Activated CD8-positive, alpha-beta memory T cell treated with anti-CD3 and anti-CD28 coated beads, Interleukin-2, amount 10 ng/mL, durations not matched to agents 7 days and 5 days (primary cell): ENCODE measurements around the gene CTNNAL1. TPM values are rescaled to one million over a fixed set of nuclear protein-coding genes. Genes with fewer than 3 reads are reported as not detected.
A peak's percentile ranks its signal among the peaks of the same experiment; 100 is the strongest.

Experiments
- ATAC-seq: fragments of 150-1000 bp; cut with Tn5 transposase; one replicate; pipeline ENCODE4 v1.10.0; 2021; ENCODE audit warnings: moderate library complexity
- CTCF ChIA-PET: fragments of 350-600 bp; sonication (Branson Sonifier 250); formaldehyde crosslinking; loops from one replicate; lab custom pipeline; 2021; ENCODE audit warnings: antibody characterized with exemption; lab: Charles Lee
- DNase-seq: peaks from one replicate; pipeline ENCODE4 v3.0.0-alpha.2; 2020
- H3K27ac Mint-ChIP-seq: one replicate; pipeline ENCODE4 v1.8.0; 2021; ENCODE audit warnings: mild to moderate bottlenecking, mixed read lengths
- H3K27me3 Mint-ChIP-seq: one replicate; pipeline ENCODE4 v1.8.0; 2021; ENCODE audit warnings: mixed read lengths
- H3K36me3 Mint-ChIP-seq: one replicate; pipeline ENCODE4 v1.8.0; 2021; ENCODE audit warnings: mild to moderate bottlenecking, mixed read lengths
- H3K4me1 Mint-ChIP-seq: one replicate; pipeline ENCODE4 v1.8.0; 2021; ENCODE audit warnings: mixed read lengths
- H3K4me3 Mint-ChIP-seq: one replicate; pipeline ENCODE4 v1.8.0; 2021; ENCODE audit warnings: mild to moderate bottlenecking, moderate library complexity, mixed read lengths
- H3K9me3 Mint-ChIP-seq: one replicate; pipeline ENCODE4 v1.8.0; 2022; ENCODE audit warnings: low read depth, mixed read lengths
- microRNA-seq: library from miRNA; unstranded; fragments of <30 nt; microRNA quantifications from one replicate; pipeline ENCODE4 v1.2.0, GENCODE V29; 2022
- total RNA-seq, 2 experiments: library from RNA; stranded (reverse); gene quantifications; one replicate each; pipeline ENCODE4 v1.2.3, GENCODE V29; 2021

CTNNAL1 gene
- total RNA-seq, 2 experiments from 2014 or later, result 18.8 to 21.5 TPM

DNA sequence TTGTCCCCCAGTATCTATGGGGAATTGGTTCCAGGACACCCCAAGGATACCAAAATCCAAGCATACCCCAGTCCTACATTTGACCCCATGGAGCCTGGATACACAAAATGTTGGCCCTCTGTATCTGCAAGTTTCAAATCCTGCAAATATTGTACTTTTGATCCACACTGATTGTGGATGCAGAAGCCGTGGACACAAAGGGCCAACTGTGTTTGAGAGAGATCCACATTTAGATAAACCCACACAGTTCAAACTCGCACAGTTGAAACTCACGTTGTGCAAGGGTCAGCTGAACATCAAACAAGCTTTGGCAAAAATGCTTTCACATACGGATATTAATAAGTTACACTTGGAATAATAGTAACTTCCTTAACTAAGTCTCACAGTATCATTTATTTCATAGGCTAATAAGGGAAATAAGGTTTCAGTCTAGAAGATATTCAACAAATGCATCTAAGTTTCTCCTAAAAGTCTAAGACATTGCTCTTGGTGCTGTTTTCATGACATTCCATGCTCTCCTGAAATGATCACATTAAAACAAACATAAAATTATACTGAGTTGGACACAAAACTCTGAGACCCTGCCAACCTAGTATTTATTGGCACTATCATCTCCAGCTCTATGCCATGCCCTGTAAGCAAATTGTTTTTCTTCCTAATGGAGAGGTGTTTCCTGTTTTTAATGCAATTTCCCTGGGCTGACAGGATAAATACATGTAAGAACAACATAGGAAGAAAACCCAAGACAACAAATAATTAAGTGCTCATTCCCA lies 118.9 kb downstream of the CTNNAL1 start:
- peaks cover 29% of the 10 kb centered on the region for H3K36me3 Mint-ChIP-seq
- H3K9me3 Mint-ChIP-seq, result no peaks in the 10 kb centered on the region
- H3K27ac Mint-ChIP-seq, result no peak overlapping the region
- no peaks in the 10 kb centered on the region for H3K4me1 Mint-ChIP-seq
- DNase-seq (no peak), ATAC-seq (no peak)
- H3K4me3 Mint-ChIP-seq, result no peak overlapping the region
- CTCF ChIA-PET, result no interaction called here
- H3K27me3 Mint-ChIP-seq, result no peaks in the 10 kb centered on the region

Small RNAs within 50 kb of the gene (microRNA-seq; reads per million reads assigned to microRNA genes)
- gene MIR32, result 902 reads per million, percentile 82 among the genes with 10 or more reads in this experiment

Other genes with a start within 250 kb of the CTNNAL1 start
- not detected for gene ACTL7B, start 157.5 kb downstream of the CTNNAL1 start, total RNA-seq
- not detected for gene ACTL7A, start 151.2 kb downstream of the CTNNAL1 start, total RNA-seq
- 10 to 100 TPM; 23.9 to 26.1 TPM for gene ELP1, start 79.4 kb downstream of the CTNNAL1 start, total RNA-seq
- gene ABITRAM, start 79.1 kb downstream of the CTNNAL1 start, total RNA-seq, result 1 to 10 TPM; 6.9 to 8.1 TPM
- gene TMEM245, start 106.4 kb upstream of the CTNNAL1 start, total RNA-seq, result 10 to 100 TPM; 25.9 to 39.2 TPM
- not detected for gene FRRS1L, start 153.8 kb upstream of the CTNNAL1 start, total RNA-seq